Smooth muscle cell (in vitro differentiated cells): Measurements from ENCODE around the gene MLXIP. TPM values are rescaled to one million over a fixed set of nuclear protein-coding genes. Genes with fewer than 3 reads are reported as not detected.
"Not testable (repeated sequence)": the region's sequence is repeated elsewhere in the genome, so short reads cannot be mapped to it uniquely, and the experiment has no call there.

ENCODE experiments used
- DNase-seq: peaks from one replicate; lab custom pipeline; 2025; ENCODE audit not compliant: unreplicated experiment; lab: John Stamatoyannopoulos, UW
- H2AFZ ChIP-seq: fragments of 200-600 bp; sonication (generic); 2 replicates; pipeline ENCODE4 v1.6.0; 2016; ENCODE audit warnings: antibody characterized with exemption, low read depth, mild to moderate bottlenecking
- H3F3A ChIP-seq: fragments of 200-600 bp; sonication (generic); 2 replicates; pipeline ENCODE4 v1.6.0; 2017; ENCODE audit warnings: antibody characterized with exemption, low read depth
- H3K27ac ChIP-seq: fragments of 200-600 bp; sonication (generic); 2 replicates; pipeline ENCODE4 v1.5.1; 2016; ENCODE audit warnings: low read depth, mild to moderate bottlenecking
- H3K27me3 ChIP-seq: fragments of 200-600 bp; sonication (generic); 2 replicates; pipeline ENCODE4 v1.6.1; 2016; ENCODE audit warnings: low read depth, mild to moderate bottlenecking
- H3K36me3 ChIP-seq: fragments of 200-600 bp; sonication (generic); 2 replicates; pipeline ENCODE4 v1.5.1; 2016; ENCODE audit warnings: low read depth
- H3K4me1 ChIP-seq: fragments of 200-600 bp; sonication (generic); 2 replicates; pipeline ENCODE4 v1.5.1; 2016; ENCODE audit warnings: low read depth
- H3K4me2 ChIP-seq: fragments of 200-600 bp; sonication (generic); 2 replicates; pipeline ENCODE4 v1.6.0; 2016; ENCODE audit warnings: mild to moderate bottlenecking
- H3K4me3 ChIP-seq: fragments of 200-600 bp; sonication (generic); 2 replicates; pipeline ENCODE4 v1.5.1; 2016; ENCODE audit warnings: mild to moderate bottlenecking
- H3K79me2 ChIP-seq: fragments of 200-600 bp; sonication (generic); 2 replicates; pipeline ENCODE4 v1.6.0; 2016; ENCODE audit warnings: low read depth, mild to moderate bottlenecking
- H3K9ac ChIP-seq: fragments of 200-600 bp; sonication (generic); 2 replicates; pipeline ENCODE4 v1.6.0; 2016; ENCODE audit warnings: low read depth
- H3K9me3 ChIP-seq: fragments of 200-600 bp; sonication (generic); replicated peaks from 2 replicates; pipeline ENCODE4 v1.5.1; 2016; ENCODE audit warnings: low read depth
- H4K20me1 ChIP-seq: fragments of 200-600 bp; sonication (generic); 2 replicates; pipeline ENCODE4 v1.6.0; 2016; ENCODE audit warnings: low read depth
- CTCF ChIP-seq: fragments of 200-600 bp; sonication (generic); IDR thresholded peaks from 2 replicates; pipeline ENCODE4 v1.5.1; 2017; ENCODE audit warnings: borderline replicate concordance, mild to moderate bottlenecking, antibody characterized with exemption; ENCODE audit not compliant: insufficient read depth, poor library complexity, severe bottlenecking
- WGBS: methylation state at CpG from one replicate; pipeline ENCODE4 v1.1.7; 2016; ENCODE audit warnings: low lambda C conversion rate; 5-methylcytosine and 5-hydroxymethylcytosine counted together
- polyA plus RNA-seq: library from polyadenylated mRNA; unstranded; fragments of >200 nt; fragmentation: Nextera tagmentation; extraction: Ambion mirVana; gene quantifications from 2 replicates; pipeline ENCODE4 v1.2.1, GENCODE V29; 2016
- total RNA-seq: library from RNA; depleted of rRNA; stranded (reverse); fragments of >200 nt; gene quantifications from 2 replicates; pipeline ENCODE4 v1.2.3, GENCODE V29; 2014

Gene MLXIP
- total and polyA plus RNA-seq, 2 experiments from 2014 or later = 11.8 to 15.3 TPM

DNA sequence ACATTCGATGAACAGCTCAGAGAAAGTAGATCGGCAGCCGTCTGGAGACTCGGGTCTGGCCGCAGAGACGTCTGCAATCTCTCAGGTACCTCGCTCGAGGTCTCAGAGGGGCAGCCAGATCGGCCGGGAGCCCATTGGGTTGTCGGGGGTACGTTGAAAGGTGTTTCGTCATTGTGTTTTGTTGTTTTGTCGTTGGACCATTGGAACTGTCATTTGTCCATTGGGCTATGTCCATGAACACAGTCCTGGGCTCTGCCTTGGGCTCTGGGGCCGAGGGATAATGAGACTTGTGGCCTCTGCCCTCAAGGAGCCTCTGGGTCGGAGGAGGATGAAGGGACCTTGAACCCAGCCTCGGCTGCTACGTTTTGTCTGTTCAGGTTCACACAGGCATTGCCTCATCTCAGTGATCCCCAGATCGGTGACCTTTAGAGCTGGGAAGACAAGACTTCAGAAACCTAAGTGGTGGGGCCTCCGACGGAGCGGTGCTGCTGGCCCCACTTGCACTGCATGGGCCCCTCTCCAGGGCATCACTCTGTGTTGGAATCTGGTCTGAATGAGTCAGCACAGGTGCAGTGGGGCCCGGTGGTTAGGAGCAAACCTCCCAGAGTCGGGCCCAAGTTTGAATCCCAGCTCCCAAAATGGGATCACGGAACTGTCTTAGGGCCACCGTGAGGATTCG is 23.6 kb upstream of the MLXIP start:
- Histone ChIP-seq H4K20me1 (no peaks in the 10 kb centered on the region), H3K4me2 (no peak overlapping the region), H3K79me2 (no peaks in the 10 kb centered on the region), H3K36me3 (no peaks in the 10 kb centered on the region), H3K9me3 (no peaks in the 10 kb centered on the region), H3K4me3 (no peak overlapping the region), H3K27me3 (no peaks in the 10 kb centered on the region), H2AFZ (no peak overlapping the region), H3K9ac (no peak overlapping the region), H3F3A (no peaks in the 10 kb centered on the region), H3K27ac (no peak overlapping the region), H3K4me1 (no peaks in the 10 kb centered on the region)
- DNase-seq = no peak
- WGBS = 94% methylated on average over 27 of the region's 27 CpGs
- no peak for TF ChIP-seq CTCF

- H4K20me1 ChIP-seq, H3K27me3 ChIP-seq, H3K36me3 ChIP-seq, H3K27ac ChIP-seq, H3K9ac ChIP-seq, H3K4me1 ChIP-seq, H3F3A ChIP-seq, H3K4me3 ChIP-seq, H3K4me2 ChIP-seq, H3K79me2 ChIP-seq, DNase-seq, H2AFZ ChIP-seq, H3K9me3 ChIP-seq: not testable (repeated sequence)
- WGBS = 99% methylated on average over 7 of the region's 7 CpGs
Measured at GRCh38 chr12:122056406-122056805, 22.1 kb upstream of the MLXIP start.

- H3K27me3 ChIP-seq = no peaks in the 10 kb centered on the region
- H3K4me1 ChIP-seq = no peaks in the 10 kb centered on the region
- 95% methylated on average over 11 of the region's 11 CpGs for WGBS
- H3K36me3 ChIP-seq = no peaks in the 10 kb centered on the region
- H3K4me2 ChIP-seq = no peak overlapping the region
- H3K9me3 ChIP-seq = no peaks in the 10 kb centered on the region
- H3F3A ChIP-seq = no peaks in the 10 kb centered on the region
- H4K20me1 ChIP-seq = no peaks in the 10 kb centered on the region
- H3K4me3 ChIP-seq = no peak overlapping the region
- no peak overlapping the region for H3K9ac ChIP-seq
- no peak overlapping the region for H3K27ac ChIP-seq
- DNase-seq = no peak
- TF ChIP-seq CTCF = no peak
- H3K79me2 ChIP-seq = no peaks in the 10 kb centered on the region
- H2AFZ ChIP-seq = no peak overlapping the region
Measured at GRCh38 chr12:122057007-122057735, 21.4 kb upstream of the MLXIP start.

- no peak overlapping the region for H3K9ac ChIP-seq
- WGBS = 98% methylated on average over 3 of the region's 3 CpGs
- H3K27ac ChIP-seq = no peak overlapping the region
- no peak for TF ChIP-seq CTCF
- H4K20me1 ChIP-seq = no peaks in the 10 kb centered on the region
- H3K79me2 ChIP-seq = no peaks in the 10 kb centered on the region
- H3K4me1 ChIP-seq = peaks cover under 1% of the 10 kb centered on the region
- no peaks in the 10 kb centered on the region for H3K9me3 ChIP-seq
- DNase-seq = no peak
- H3K4me3 ChIP-seq = no peak overlapping the region
- no peaks in the 10 kb centered on the region for H3K36me3 ChIP-seq
- no peaks in the 10 kb centered on the region for H3F3A ChIP-seq
- H2AFZ ChIP-seq = no peak overlapping the region
- no peak overlapping the region for H3K4me2 ChIP-seq
- H3K27me3 ChIP-seq = no peaks in the 10 kb centered on the region
Measured at GRCh38 chr12:122057769-122058168, 20.8 kb upstream of the MLXIP start.
